B cell (primary cell): ENCODE results near the gene TOM1L2. TPM values are rescaled to one million over a fixed set of nuclear protein-coding genes. Genes with fewer than 3 reads are reported as not detected.

ENCODE experiments used
- ATAC-seq: fragments of 200-7000 bp; cut with Tn5 transposase; one replicate; pipeline ENCODE4 v1.10.0; 2021; ENCODE audit warnings: low read depth, mild to moderate bottlenecking, moderate number of reproducible peaks, moderate library complexity
- CTCF ChIA-PET: fragments of 350-600 bp; sonication (Branson Sonifier 250); formaldehyde crosslinking; loops from one replicate; lab custom pipeline; 2021; ENCODE audit warnings: antibody characterized with exemption, inconsistent platforms; lab: Charles Lee
- POLR2A ChIA-PET: fragments of 350-600 bp; sonication (Branson Sonifier 250); formaldehyde crosslinking; loops from one replicate; lab custom pipeline; 2021; ENCODE audit warnings: antibody characterized with exemption; lab: Charles Lee
- DNase-seq: peaks from one replicate; pipeline ENCODE4 v3.0.0; 2013
- H2AFZ ChIP-seq: 2 replicates; pipeline ENCODE4 v1.6.1; 2012; ENCODE audit warnings: mild to moderate bottlenecking, low read depth, low read length; ENCODE audit not compliant: insufficient read depth, poor library complexity, severe bottlenecking
- H3K27ac ChIP-seq, 2 donors: 1 replicate in 1 of 2; 2 replicates in 1 of 2; pipeline ENCODE4 v1.5.1; 2012 to 2013; ENCODE audit warnings: low read length in 2 of 2, mild to moderate bottlenecking in 2 of 2, moderate library complexity in 1 of 2
- H3K27me3 ChIP-seq, 4 experiments: fragments of 200-600 bp in 1 of 4; sonication (generic) in 1 of 4; replicated peaks in 1 of 4; 1 replicate in 2 of 4; 2 replicates in 2 of 4; pipeline versions ENCODE4 v1.6.1 to v1.7.0; 2013 to 2016; ENCODE audit warnings: low read length in 3 of 4, mild to moderate bottlenecking in 2 of 4, mixed read lengths in 1 of 4, moderate library complexity in 1 of 4; ENCODE audit not compliant: insufficient read depth in 4 of 4, control insufficient read depth in 3 of 4; ENCODE audit errors: control extremely low read depth in 1 of 4
- H3K36me3 ChIP-seq, 2 experiments: replicated peaks in 1 of 2; 1 replicate in 1 of 2; 2 replicates in 1 of 2; pipeline versions ENCODE4 v1.6.1 to v1.7.1; 2013; ENCODE audit warnings: low read length in 1 of 2; ENCODE audit not compliant: insufficient read depth in 2 of 2, control insufficient read depth in 1 of 2; ENCODE audit errors: control extremely low read depth in 1 of 2, extremely low read depth in 1 of 2
- H3K4me1 ChIP-seq, 2 donors: fragments of 200-600 bp in 1 of 2; sonication (generic) in 1 of 2; 1 replicate in 1 of 2; 2 replicates in 1 of 2; pipeline versions ENCODE4 v1.5.1 to v1.6.1; 2013 to 2017; ENCODE audit warnings: low read length in 2 of 2; ENCODE audit not compliant: control insufficient read depth in 2 of 2, insufficient read depth in 2 of 2
- H3K4me2 ChIP-seq: replicated peaks from 2 replicates; pipeline ENCODE3; 2012; ENCODE audit warnings: mild to moderate bottlenecking, low read depth, low read length; ENCODE audit not compliant: poor library complexity, severe bottlenecking
- H3K4me3 ChIP-seq, 5 experiments: fragments of 200-600 bp in 1 of 5; sonication (generic) in 1 of 5; 1 replicate in 3 of 5; 2 replicates in 2 of 5; pipeline versions ENCODE4 v1.5.1 to v1.7.0; 2011 to 2016; ENCODE audit warnings: low read length in 4 of 5, mild to moderate bottlenecking in 4 of 5, low read depth in 2 of 5, control low read depth in 1 of 5, moderate library complexity in 1 of 5; ENCODE audit not compliant: insufficient read depth in 1 of 5; ENCODE audit errors: control extremely low read depth in 1 of 5, extremely low read depth in 1 of 5
- H3K79me2 ChIP-seq: fragments of 200-600 bp; sonication (generic); one replicate; pipeline ENCODE4 v1.6.0; 2016; ENCODE audit warnings: low read length; ENCODE audit not compliant: control insufficient read depth, insufficient read depth
- H3K9ac ChIP-seq: fragments of 200-600 bp; sonication (generic); 2 replicates; pipeline ENCODE4 v1.6.1; 2017; ENCODE audit warnings: mild to moderate bottlenecking, low read length, moderate library complexity
- H3K9me3 ChIP-seq, 3 donors: one replicate each; pipeline versions ENCODE4 v1.6.1 to v1.7.1; 2013; ENCODE audit warnings: low read length in 2 of 3; ENCODE audit not compliant: control insufficient read depth in 2 of 3, insufficient read depth in 1 of 3; ENCODE audit errors: control extremely low read depth in 1 of 3
- H4K20me1 ChIP-seq: 2 replicates; pipeline ENCODE4 v1.6.0; 2012; ENCODE audit warnings: mild to moderate bottlenecking, low read length; ENCODE audit not compliant: insufficient read depth, control insufficient read depth, poor library complexity, severe bottlenecking
- H3K27ac Mint-ChIP-seq: one replicate; pipeline ENCODE4 v1.8.0; 2021; ENCODE audit warnings: mixed read lengths
- H3K27me3 Mint-ChIP-seq: one replicate; pipeline ENCODE4 v1.8.0; 2021; ENCODE audit warnings: mixed read lengths
- H3K4me1 Mint-ChIP-seq: one replicate; pipeline ENCODE4 v1.8.0; 2021; ENCODE audit warnings: mixed read lengths
- H3K4me3 Mint-ChIP-seq: one replicate; pipeline ENCODE4 v1.8.0; 2021; ENCODE audit warnings: mixed read lengths
- H3K9me3 Mint-ChIP-seq: one replicate; pipeline ENCODE4 v1.8.0; 2022; ENCODE audit warnings: mixed read lengths; ENCODE audit not compliant: insufficient read depth
- CTCF ChIP-seq: fragments of 200-600 bp; IDR thresholded peaks from one replicate; pipeline ENCODE4 v1.8.0; 2022; ENCODE audit warnings: antibody characterized with exemption, mild to moderate bottlenecking
- EZH2 ChIP-seq: IDR thresholded peaks from 2 replicates; pipeline ENCODE4 v1.6.1; 2012; ENCODE audit warnings: borderline replicate concordance, low read depth, mild to moderate bottlenecking, moderate library complexity, low read length; ENCODE audit not compliant: insufficient read depth, poor library complexity, severe bottlenecking
- WGBS: methylation state at CpG from one replicate; pipeline ENCODE4 v1.1.5; 2013; ENCODE audit warnings: missing lambda C conversion rate; ENCODE audit not compliant: insufficient coverage; 5-methylcytosine and 5-hydroxymethylcytosine counted together
- intact Hi-C: fragments of 100-400 bp; cut with micrococcal nuclease; formaldehyde crosslinking; loops from one replicate; pipeline ENCODE4 v1.10.0; 2022
- polyA plus RNA-seq: library from polyadenylated mRNA; depleted of rRNA; stranded (reverse); fragments of >200 nt; gene quantifications from 2 replicates; pipeline ENCODE4 v1.2.3, GENCODE V29; 2012
- total RNA-seq, 2 donors: library from RNA; stranded (reverse); fragments of 120-200 nt in 1 of 2; gene quantifications; 1 replicate in 1 of 2; 2 replicates in 1 of 2; pipeline versions ENCODE4 v1.2.3 to v1.2.4, GENCODE V29; 2013 to 2022

Gene TOM1L2
- total and polyA plus RNA-seq, 2 donors (not counting 1 experiment from before 2014, with no cell fraction given), result 25.1 to 29.7 TPM

GRCh38 chr17:17892009-17892408 is 80.2 kb downstream of the TOM1L2 start:
- Histone ChIP-seq H3K4me3 (no peak overlapping the region), H3K79me2 (no peaks in the 10 kb centered on the region), H3K9me3 (no peaks in the 10 kb centered on the region), H3K27me3 (no peaks in the 10 kb centered on the region), H3K36me3 (peaks cover 0 to 19% of the 10 kb centered on the region in 2 experiments), H3K27ac (no peak overlapping the region), H3K9ac (no peak overlapping the region), H3K4me2 (no peak overlapping the region), H4K20me1 (peaks cover 4% of the 10 kb centered on the region), H2AFZ (no peak overlapping the region), H3K4me1 (peaks cover 0 to 9% of the 10 kb centered on the region in 2 donors)
- TF ChIP-seq CTCF (no peak), EZH2 (no peak)
- Mint-ChIP-seq H3K9me3 (no peaks in the 10 kb centered on the region), H3K4me1 (peaks cover 9% of the 10 kb centered on the region), H3K27me3 (no peaks in the 10 kb centered on the region), H3K27ac (no peak overlapping the region), H3K4me3 (no peak overlapping the region)
- POLR2A ChIA-PET, result no interaction called here
- CTCF ChIA-PET, result interaction anchor here (0.8 to 2.0 kb wide), 3 partner anchors 27 to 143 kb away, joined by 3 to 8 read pairs (median 3); no protein-coding TSS in a partner anchor
- ATAC-seq (no peak), DNase-seq (no peak)
- intact Hi-C loops, result no loop called here
- WGBS, result 60% methylated on average over 6 of the region's 6 CpGs
